Measurements from ENCODE around the gene CYGB.

- TF ChIP-seq CTCF (IDR thresholded peaks at IDR 0.05; ENCODE audit: low read depth, low read length, poor library complexity, severe bottlenecking) (no peak), EZH2phosphoT487 (IDR thresholded peaks at IDR 0.05; ENCODE audit: borderline replicate concordance, low read length) (no peak)
Observed at GRCh38 chr17:76502341-76503211, 34.9 kb downstream of the CYGB start.

Data from DOHH2 (cell line).